K562 (cell line): ENCODE measurements around the gene MT1X. TPM values are rescaled to one million over a fixed set of nuclear protein-coding genes. Genes with fewer than 3 reads are reported as not detected.

Source experiments
- ATAC-seq: fragments of 200-7000 bp; cut with Tn5 transposase; 3 replicates; pipeline ENCODE4 v1.9.1; 2020; ENCODE audit warnings: moderate library complexity
- BruUV-seq: library from RNA; stranded (reverse); fragments of 400-500 nt; replicated peaks from 2 replicates; lab custom pipeline; 2021; lab: Mats Ljungman, UMichigan
- CTCF ChIA-PET: fragments of 300-600 bp; formaldehyde crosslinking; extraction: SDS; loops from one replicate; lab custom pipeline; 2021; ENCODE audit warnings: low intra/inter-chr PET ratio; lab: Yijun Ruan, JAX
- POLR2A ChIA-PET: fragments of 300-600, 350-650 bp; sonication (Branson Sonifier 250); formaldehyde crosslinking; extraction: SDS; loops from one replicate; lab custom pipeline; 2021; ENCODE audit warnings: antibody characterized with exemption, inconsistent platforms; lab: Yijun Ruan, JAX
- DNase-seq, 4 experiments: peaks; one replicate each; pipeline versions ENCODE4 v3.0.0 to v3.0.0-alpha.2; 2011 to 2018; ENCODE audit warnings: low spot score in 3 of 4, mixed read lengths in 3 of 4; ENCODE audit errors: extremely low read depth in 1 of 4
- FAIRE-seq: peaks from 2 replicates; lab custom pipeline; 2011; peaks lifted over from hg19 to GRCh38; lab: Jason Lieb, UNC
- H2AFZ ChIP-seq: 2 replicates; pipeline ENCODE4 v1.6.0; 2011; ENCODE audit warnings: low read depth, low read length, control low read depth, inconsistent platforms
- H3K27ac ChIP-seq: fragments of 200-600 bp; 3 replicates; pipeline ENCODE4 v1.8.0; 2011; ENCODE audit warnings: low read depth, mild to moderate bottlenecking, control low read depth, inconsistent platforms, low read length, moderate library complexity, mixed read lengths; ENCODE audit errors: extremely low read depth
- H3K27me3 ChIP-seq, 2 experiments: fragments of 300-600 bp in 1 of 2; 2 replicates in 1 of 2; 3 replicates in 1 of 2; pipeline versions ENCODE4 v1.6.0 to v1.8.0; 2011; ENCODE audit warnings: inconsistent platforms in 2 of 2, low read length in 2 of 2, mild to moderate bottlenecking in 1 of 2, mixed read lengths in 1 of 2, moderate library complexity in 1 of 2; ENCODE audit not compliant: control insufficient read depth in 2 of 2, insufficient read depth in 2 of 2
- H3K36me3 ChIP-seq: fragments of 300-600 bp; 3 replicates; pipeline ENCODE4 v1.8.0; 2011; ENCODE audit warnings: mild to moderate bottlenecking, low read length, inconsistent platforms; ENCODE audit not compliant: control insufficient read depth, insufficient read depth
- H3K4me1 ChIP-seq, 2 experiments: fragments of 200-600 bp in 1 of 2; replicated peaks in 1 of 2; 2 replicates in 1 of 2; 3 replicates in 1 of 2; pipeline versions ENCODE4 v1.5.1 to v1.8.0; 2011; ENCODE audit warnings: inconsistent platforms in 2 of 2, low read length in 2 of 2, mild to moderate bottlenecking in 1 of 2, mixed read lengths in 1 of 2, moderate library complexity in 1 of 2; ENCODE audit not compliant: control insufficient read depth in 2 of 2, insufficient read depth in 2 of 2
- H3K4me2 ChIP-seq: 2 replicates; pipeline ENCODE4 v1.6.1; 2011; ENCODE audit warnings: low read length, control low read depth, inconsistent platforms, mixed read lengths; ENCODE audit not compliant: insufficient read depth
- H3K4me3 ChIP-seq: fragments of 200-600 bp; sonication (generic), shearing (Covaris generic); 2 replicates; pipeline ENCODE4 v1.5.1; 2016; ENCODE audit warnings: control low read depth, inconsistent platforms
- H3K79me2 ChIP-seq: fragments of 200-600 bp; 3 replicates; pipeline ENCODE4 v1.8.0; 2011; ENCODE audit warnings: low read length, inconsistent platforms; ENCODE audit not compliant: control insufficient read depth, insufficient read depth
- H3K9ac ChIP-seq, 2 experiments: 2 replicates each; pipeline versions ENCODE4 v1.6.0 to v1.6.1; 2011; ENCODE audit warnings: low read depth in 2 of 2, low read length in 2 of 2, control low read depth in 1 of 2, inconsistent platforms in 1 of 2, mild to moderate bottlenecking in 1 of 2, mixed read lengths in 1 of 2; ENCODE audit not compliant: insufficient read depth in 1 of 2
- H3K9me1 ChIP-seq: one replicate; pipeline ENCODE4 v1.6.0; 2011; ENCODE audit warnings: inconsistent platforms, mild to moderate bottlenecking, low read length, moderate library complexity; ENCODE audit not compliant: control insufficient read depth, insufficient read depth
- H3K9me3 ChIP-seq: replicated peaks from 2 replicates; pipeline ENCODE4 v1.5.1; 2011; ENCODE audit warnings: low read depth, low read length, inconsistent platforms; ENCODE audit not compliant: control insufficient read depth, insufficient read depth
- H4K20me1 ChIP-seq: replicated peaks from 2 replicates; pipeline ENCODE4 v1.6.1; 2011; ENCODE audit warnings: low read length, inconsistent platforms, mixed read lengths; ENCODE audit not compliant: control insufficient read depth, insufficient read depth
- CHCHD3 ChIP-seq: fragments of 250-450 bp; sonication (Bioruptor Pico); IDR thresholded peaks from 2 replicates; pipeline ENCODE4 v2.1.2; 2022; ENCODE audit warnings: mild to moderate bottlenecking
- KDM2B ChIP-seq: fragments of 250-450 bp; sonication (Bioruptor Pico); IDR thresholded peaks from 2 replicates; pipeline ENCODE4 v1.8.0; 2021; ENCODE audit warnings: mild to moderate bottlenecking, moderate library complexity
- NFATC3 ChIP-seq: fragments of 450-650 bp; IDR thresholded peaks from 2 replicates; pipeline ENCODE4 v1.6.1; 2017; ENCODE audit warnings: mild to moderate bottlenecking
- PCBP2 ChIP-seq: fragments of 200-400 bp; formaldehyde crosslinking; IDR thresholded peaks from 2 replicates; pipeline ENCODE4 v1.6.1; 2018; ENCODE audit warnings: low read length, low read depth, mild to moderate bottlenecking, moderate library complexity; ENCODE audit not compliant: poor library complexity, severe bottlenecking
- STAT5A ChIP-seq: IDR thresholded peaks from 2 replicates; pipeline ENCODE4 v1.6.1; 2012; ENCODE audit warnings: low read length, inconsistent platforms, borderline replicate concordance
- WGBS: fragments of 100-300 bp; shearing (Covaris generic); methylation state at CpG from one replicate; pipeline ENCODE4 v1.1.6; 2016; ENCODE audit warnings: low coverage, mixed read lengths; ENCODE audit not compliant: insufficient coverage; ENCODE audit errors: missing lambda C conversion rate; 5-methylcytosine and 5-hydroxymethylcytosine counted together
- in situ Hi-C: fragments of 300-500 bp; cut with MboI; formaldehyde crosslinking; loops from 4 replicates; pipeline ENCODE4 v1.15.0; 2018; ENCODE audit warnings: inconsistent platforms, mixed read lengths
- intact Hi-C: fragments of 100-400 bp; cut with micrococcal nuclease; formaldehyde crosslinking; loops from 2 replicates; pipeline ENCODE4 v1.14.2; 2022
- polyA plus RNA-seq, 8 experiments: library from polyadenylated mRNA; depleted of rRNA in 4 of 8; stranded (reverse) in 5 of 8; unstranded in 3 of 8; fragments of >200 nt; fragmentation: Nextera tagmentation in 2 of 8; fragmentation: Illumina TruSeq in 1 of 8; extraction: Ambion mirVana in 2 of 8; extraction: Trizol in 1 of 8; gene quantifications; 2 replicates each; pipeline versions ENCODE4 v1.2.1 to v1.2.3, GENCODE V29; 2011 to 2014; ENCODE audit warnings: inconsistent platforms in 1 of 8, missing spikeins in 1 of 8
- total RNA-seq, 7 experiments: library from RNA; depleted of rRNA in 6 of 7; stranded (reverse); fragments of >200 nt in 6 of 7; fragmentation: Illumina TruSeq in 2 of 7; extraction: Trizol in 2 of 7; gene quantifications; 2 replicates each; pipeline versions ENCODE4 v1.2.1 to v1.2.3, GENCODE V29; 2011 to 2021; ENCODE audit warnings: low replicate concordance in 1 of 7
- TF ChIP-seq, protein P1 (sequence below): sonication (generic); formaldehyde crosslinking; IDR thresholded peaks from 2 replicates; pipeline ENCODE4 v1.8.0; 2022; ENCODE audit warnings: mild to moderate bottlenecking, missing genetic modification reagents, borderline replicate concordance
- TF ChIP-seq, protein P2 (sequence below), 2 experiments: fragments of 450-650 bp in 1 of 2; sonication (generic) in 1 of 2; formaldehyde crosslinking in 1 of 2; IDR thresholded peaks; 2 replicates each; pipeline versions ENCODE4 v1.7.1 to v1.9.0; 2016 to 2022; ENCODE audit warnings: inconsistent platforms in 1 of 2, mild to moderate bottlenecking in 1 of 2, missing genetic modification reagents in 1 of 2

The MT1X gene
- total and polyA plus RNA-seq, 9 of the 15 experiments (the other 6 are each of a cell fraction or from before 2014, with no cell fraction given) = 4.9 to 22.8 (median 8.7) TPM

DNA sequence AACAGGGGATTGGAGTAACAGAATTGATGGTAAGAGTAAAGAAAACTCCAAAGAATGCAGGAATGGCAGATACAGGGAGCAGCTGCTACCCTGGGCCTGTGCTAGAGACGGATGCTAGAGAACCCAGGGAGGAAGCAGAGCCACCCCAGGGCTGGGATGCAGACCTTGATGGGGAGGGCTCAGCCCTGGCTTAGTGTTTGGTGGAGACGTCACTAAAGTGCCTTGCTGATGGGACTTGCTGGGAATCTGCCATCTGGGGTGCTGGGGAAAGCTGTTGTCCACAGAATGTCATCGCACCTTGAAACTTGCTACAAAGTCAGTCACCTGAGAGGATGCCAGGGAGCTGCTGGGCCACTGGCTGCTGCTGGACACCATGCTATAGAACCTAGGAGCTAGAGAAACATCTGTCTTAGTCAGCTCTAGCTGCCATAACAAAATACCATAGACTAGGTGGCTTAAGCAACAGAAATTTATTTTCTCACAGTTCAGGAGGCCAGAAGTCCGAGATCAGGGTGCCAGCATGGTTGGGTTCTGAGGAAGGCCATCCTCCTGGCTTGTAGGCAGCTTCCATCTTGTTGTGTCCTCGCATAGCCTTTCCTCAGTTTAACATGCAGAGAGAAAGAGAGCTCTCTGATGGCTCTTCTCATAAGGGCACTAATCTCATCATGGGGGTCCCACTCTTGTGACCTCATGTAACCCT is 15.3 kb downstream of the MT1X start:
- WGBS = 1% methylated on average over 5 of the region's 5 CpGs
- POLR2A ChIA-PET = interaction anchor here (0.6 to 0.7 kb wide), 3 partner anchors 10 to 159 kb away, joined by 3 to 4 read pairs (median 3); no protein-coding TSS in a partner anchor
- in situ Hi-C loops = no loop called here
- TF ChIP-seq, protein P1, sequence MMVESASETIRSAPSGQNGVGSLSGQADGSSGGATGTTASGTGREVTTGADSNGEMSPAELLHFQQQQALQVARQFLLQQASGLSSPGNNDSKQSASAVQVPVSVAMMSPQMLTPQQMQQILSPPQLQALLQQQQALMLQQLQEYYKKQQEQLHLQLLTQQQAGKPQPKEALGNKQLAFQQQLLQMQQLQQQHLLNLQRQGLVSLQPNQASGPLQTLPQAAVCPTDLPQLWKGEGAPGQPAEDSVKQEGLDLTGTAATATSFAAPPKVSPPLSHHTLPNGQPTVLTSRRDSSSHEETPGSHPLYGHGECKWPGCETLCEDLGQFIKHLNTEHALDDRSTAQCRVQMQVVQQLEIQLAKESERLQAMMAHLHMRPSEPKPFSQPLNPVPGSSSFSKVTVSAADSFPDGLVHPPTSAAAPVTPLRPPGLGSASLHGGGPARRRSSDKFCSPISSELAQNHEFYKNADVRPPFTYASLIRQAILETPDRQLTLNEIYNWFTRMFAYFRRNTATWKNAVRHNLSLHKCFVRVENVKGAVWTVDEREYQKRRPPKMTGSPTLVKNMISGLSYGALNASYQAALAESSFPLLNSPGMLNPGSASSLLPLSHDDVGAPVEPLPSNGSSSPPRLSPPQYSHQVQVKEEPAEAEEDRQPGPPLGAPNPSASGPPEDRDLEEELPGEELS (CRISPR knock-in tag) = no peak
- TF ChIP-seq PCBP2 (no peak), KDM2B (CRISPR knock-in tag) (no peak), NFATC3 (no peak), STAT5A (no peak), CHCHD3 (CRISPR knock-in tag) (no peak)
- TF ChIP-seq, protein P2, sequence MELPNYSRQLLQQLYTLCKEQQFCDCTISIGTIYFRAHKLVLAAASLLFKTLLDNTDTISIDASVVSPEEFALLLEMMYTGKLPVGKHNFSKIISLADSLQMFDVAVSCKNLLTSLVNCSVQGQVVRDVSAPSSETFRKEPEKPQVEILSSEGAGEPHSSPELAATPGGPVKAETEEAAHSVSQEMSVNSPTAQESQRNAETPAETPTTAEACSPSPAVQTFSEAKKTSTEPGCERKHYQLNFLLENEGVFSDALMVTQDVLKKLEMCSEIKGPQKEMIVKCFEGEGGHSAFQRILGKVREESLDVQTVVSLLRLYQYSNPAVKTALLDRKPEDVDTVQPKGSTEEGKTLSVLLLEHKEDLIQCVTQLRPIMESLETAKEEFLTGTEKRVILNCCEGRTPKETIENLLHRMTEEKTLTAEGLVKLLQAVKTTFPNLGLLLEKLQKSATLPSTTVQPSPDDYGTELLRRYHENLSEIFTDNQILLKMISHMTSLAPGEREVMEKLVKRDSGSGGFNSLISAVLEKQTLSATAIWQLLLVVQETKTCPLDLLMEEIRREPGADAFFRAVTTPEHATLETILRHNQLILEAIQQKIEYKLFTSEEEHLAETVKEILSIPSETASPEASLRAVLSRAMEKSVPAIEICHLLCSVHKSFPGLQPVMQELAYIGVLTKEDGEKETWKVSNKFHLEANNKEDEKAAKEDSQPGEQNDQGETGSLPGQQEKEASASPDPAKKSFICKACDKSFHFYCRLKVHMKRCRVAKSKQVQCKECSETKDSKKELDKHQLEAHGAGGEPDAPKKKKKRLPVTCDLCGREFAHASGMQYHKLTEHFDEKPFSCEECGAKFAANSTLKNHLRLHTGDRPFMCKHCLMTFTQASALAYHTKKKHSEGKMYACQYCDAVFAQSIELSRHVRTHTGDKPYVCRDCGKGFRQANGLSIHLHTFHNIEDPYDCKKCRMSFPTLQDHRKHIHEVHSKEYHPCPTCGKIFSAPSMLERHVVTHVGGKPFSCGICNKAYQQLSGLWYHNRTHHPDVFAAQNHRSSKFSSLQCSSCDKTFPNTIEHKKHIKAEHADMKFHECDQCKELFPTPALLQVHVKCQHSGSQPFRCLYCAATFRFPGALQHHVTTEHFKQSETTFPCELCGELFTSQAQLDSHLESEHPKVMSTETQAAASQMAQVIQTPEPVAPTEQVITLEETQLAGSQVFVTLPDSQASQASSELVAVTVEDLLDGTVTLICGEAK (IDR thresholded peaks at IDR 0.05) = no peak
- TF ChIP-seq, protein P2 (CRISPR knock-in tag; IDR thresholded peaks at IDR 0.05) = no peak

More for the DNA sequence above, 15.3 kb downstream of the MT1X start:
- Histone ChIP-seq H3K4me1 (no peaks in the 10 kb centered on the region), H3K4me3 (no peak overlapping the region), H3K27ac (no peak overlapping the region), H3K27me3 (peaks cover 0 to 25% of the 10 kb centered on the region in 2 experiments; a peak in 2 of 5 replicates), H4K20me1 (no peaks in the 10 kb centered on the region), H3K4me2 (no peak overlapping the region), H3K79me2 (no peaks in the 10 kb centered on the region), H3K9me3 (no peaks in the 10 kb centered on the region), H3K36me3 (no peaks in the 10 kb centered on the region), H3K9me1 (no peaks in the 10 kb centered on the region), H2AFZ (no peak overlapping the region), H3K9ac (no peak overlapping the region)
- no TSS peak for BruUV-seq
- ATAC-seq (no peak), DNase-seq (no peak), FAIRE-seq (no peak)
- CTCF ChIA-PET = no interaction called here
- intact Hi-C loops = no loop called here
